ENCODE data around the gene LCN10. TPM values are rescaled to one million over a fixed set of nuclear protein-coding genes. Genes with fewer than 3 reads are reported as not detected.
"Not testable (repeated sequence)": the region's sequence is repeated elsewhere in the genome, so short reads cannot be mapped to it uniquely, and the experiment has no call there.

LCN10 gene
- total RNA-seq (2014; rRNA removed) = not detected in 2 replicates
- polyA plus RNA-seq (2012) = not detected

- no peak for DNase-seq (ENCODE audit: low read depth)
Observed at GRCh38 chr9:136742591-136743391, at the start of gene LCN10. Gene LCN10, minus strand, starts transcription at chr9:136742940. Its CDS starts 37 bp downstream, at chr9:136742903.

- DNase-seq (ENCODE audit: low read depth) = no peak
Observed at GRCh38 chr9:136791516-136792276, 49.0 kb upstream of the LCN10 start.

DNA sequence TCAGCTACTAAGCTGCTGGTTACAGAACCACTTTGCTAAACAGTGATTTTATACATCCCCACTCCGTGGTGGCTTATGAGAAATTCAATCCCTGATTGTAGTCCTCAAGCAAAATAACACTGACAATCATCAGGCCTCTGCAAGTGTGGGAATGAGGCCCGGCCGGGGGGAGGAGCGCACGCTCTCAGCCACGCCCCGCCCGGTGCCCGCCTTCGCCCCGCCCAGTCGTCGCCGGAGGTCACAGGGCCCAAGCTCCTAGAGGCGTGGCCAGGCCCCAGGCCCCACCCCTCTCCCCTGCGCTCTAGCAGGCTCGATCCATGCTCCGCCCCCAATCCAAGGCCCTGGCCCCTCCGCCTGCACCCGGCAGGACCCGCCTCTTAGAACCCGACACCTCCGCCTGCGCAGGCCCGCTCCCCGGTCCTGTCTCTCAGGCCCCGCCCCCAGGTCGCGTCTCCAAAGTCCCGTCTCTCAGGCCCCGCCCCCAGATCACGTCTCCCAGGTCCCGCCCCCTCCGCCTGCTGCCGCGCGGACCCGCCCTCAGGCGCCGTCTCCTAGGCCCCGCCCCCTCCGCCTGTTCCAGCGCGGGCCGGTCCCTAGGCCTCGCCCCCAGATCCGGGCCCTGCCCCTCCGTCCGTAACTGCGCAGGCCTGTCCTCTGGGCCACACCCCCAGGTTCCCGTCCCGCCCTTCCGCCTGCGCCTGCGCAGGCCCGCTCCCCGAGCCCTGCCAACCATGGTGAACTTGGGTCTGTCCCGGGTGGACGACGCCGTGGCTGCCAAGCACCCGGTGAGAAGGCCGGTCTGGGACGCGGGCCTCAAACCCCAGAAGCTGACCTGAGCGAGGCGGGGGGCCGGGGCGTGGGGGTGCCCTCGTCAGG, 48.1 kb upstream of the LCN10 start, which contains the start of gene TMEM141:
TSS of gene TMEM141 (plus strand) at position 705 of the 876 bp plus-strand sequence. CDS start at position 732, 27 bp downstream.
- peak; percentile 98 for DNase-seq (ENCODE audit: low read depth)

GRCh38 chr9:136789523-136789937, 46.8 kb upstream of the LCN10 start:
- no peak for DNase-seq (ENCODE audit: low read depth)

DNA sequence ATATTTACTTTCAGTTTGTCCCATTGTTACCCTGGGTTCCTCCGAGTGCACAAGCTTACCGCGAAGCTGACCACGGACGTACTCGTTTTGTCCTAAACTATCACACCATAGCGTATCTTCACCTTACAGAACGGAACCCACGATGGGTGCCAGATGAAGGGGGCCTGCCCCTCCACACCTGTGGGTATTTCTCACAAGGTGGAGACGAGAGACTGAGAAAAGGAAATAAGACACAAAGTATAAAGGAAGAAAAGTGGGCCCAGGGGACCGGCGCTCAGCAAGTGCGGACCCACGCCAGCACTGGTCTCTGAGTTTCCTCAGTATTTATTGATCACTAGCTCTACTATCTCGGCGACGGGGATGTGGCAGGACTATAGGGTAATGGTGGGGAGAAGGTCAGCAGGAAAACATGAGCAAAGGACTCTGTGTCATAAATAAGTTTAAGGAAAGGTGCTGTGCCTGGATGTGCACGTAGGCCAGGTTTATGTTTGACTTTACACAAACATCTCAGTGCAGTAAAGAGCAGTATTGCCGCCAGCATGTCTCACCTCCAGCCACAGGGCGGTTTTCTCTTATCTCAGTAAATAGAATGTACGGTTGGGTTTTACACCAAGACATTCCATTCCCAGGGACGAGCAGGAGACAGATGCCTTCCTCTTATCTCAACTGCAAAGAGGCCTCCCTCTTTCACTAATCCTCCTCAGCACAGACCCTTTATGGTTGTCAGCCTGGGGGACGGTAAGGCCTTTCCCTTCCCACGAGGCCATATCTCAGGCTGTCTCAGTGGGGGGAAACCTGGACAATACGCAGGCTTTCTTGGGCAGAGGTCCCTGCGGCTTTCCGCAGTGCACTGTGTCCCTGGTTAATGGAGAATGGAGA, 46.1 kb upstream of the LCN10 start:
- DNase-seq (ENCODE audit: low read depth) = not testable (repeated sequence)

DNA sequence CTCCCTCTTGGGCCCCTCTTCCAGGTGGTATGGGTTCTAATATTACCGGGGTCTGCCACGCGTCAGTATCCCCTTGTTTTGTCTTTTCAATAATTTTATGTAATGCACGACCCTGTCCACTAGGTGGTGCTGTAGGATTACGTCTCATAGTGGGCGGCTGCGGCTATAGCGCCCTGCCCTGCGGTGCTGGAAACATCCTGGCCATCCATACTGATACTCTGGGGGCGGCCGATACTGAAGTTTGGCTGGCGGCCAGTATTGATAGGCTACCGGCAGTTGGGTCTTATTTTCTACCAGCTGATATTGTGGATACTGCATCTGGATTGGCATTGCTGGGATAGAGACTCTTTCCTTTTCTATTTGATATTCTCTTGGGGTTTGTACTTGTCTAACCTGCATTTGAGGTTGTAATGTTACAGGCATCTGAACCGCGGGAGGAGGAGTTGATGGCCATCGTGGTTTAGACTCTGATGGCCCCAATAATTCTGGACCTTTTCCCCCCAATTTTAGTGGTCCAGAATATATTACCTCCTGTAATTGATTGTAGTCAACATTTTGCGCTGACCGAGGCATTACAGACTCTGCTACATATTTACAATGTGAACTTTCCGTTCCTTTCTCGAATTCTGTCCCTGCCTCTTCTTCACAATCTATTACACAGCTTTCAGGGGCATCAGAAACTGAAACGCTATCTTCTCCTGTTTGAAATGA, 45.1 kb upstream of the LCN10 start:
- peak; percentile 43 for DNase-seq (ENCODE audit: low read depth)

DNA sequence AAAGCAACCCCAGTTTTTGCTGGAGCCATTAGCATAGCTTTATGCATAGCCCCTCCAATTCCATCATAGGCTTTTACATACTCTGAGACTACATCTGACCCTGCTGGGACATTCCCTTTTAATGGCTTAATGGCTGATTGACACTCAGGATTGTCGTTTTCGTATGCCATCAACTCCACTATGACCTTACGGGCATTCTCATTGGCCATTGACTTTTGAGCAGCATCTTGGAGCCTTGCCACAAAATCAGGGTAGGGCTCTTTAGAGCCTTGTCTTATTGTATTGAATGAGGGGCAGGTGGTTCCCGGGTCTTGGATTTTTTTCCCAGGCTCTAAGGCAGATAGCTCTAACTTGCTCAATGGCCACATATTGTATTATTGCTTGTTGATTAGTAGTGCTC, 44.2 kb upstream of the LCN10 start:
- DNase-seq (ENCODE audit: low read depth) = not testable (repeated sequence)

DNA sequence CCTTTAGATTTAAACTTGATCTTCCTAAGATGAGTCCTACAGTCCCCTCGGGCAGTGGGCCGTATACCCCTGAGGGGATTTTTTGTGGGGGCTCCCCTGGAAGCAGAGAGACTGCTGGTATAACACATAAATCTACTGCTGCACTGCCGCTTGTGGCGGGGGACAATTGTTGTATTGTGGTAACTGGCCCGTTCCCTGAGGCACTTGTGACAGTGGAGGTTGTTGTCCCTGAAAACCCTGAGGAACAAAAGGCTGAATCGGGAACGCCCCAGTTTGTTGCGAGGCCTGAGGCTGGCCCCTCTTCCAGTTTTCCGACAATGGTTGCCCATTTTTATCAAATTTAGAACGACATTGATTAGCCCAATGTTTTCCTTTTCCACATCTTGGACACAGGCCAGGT, 43.7 kb upstream of the LCN10 start:
- DNase-seq (ENCODE audit: low read depth) = no peak

DNA sequence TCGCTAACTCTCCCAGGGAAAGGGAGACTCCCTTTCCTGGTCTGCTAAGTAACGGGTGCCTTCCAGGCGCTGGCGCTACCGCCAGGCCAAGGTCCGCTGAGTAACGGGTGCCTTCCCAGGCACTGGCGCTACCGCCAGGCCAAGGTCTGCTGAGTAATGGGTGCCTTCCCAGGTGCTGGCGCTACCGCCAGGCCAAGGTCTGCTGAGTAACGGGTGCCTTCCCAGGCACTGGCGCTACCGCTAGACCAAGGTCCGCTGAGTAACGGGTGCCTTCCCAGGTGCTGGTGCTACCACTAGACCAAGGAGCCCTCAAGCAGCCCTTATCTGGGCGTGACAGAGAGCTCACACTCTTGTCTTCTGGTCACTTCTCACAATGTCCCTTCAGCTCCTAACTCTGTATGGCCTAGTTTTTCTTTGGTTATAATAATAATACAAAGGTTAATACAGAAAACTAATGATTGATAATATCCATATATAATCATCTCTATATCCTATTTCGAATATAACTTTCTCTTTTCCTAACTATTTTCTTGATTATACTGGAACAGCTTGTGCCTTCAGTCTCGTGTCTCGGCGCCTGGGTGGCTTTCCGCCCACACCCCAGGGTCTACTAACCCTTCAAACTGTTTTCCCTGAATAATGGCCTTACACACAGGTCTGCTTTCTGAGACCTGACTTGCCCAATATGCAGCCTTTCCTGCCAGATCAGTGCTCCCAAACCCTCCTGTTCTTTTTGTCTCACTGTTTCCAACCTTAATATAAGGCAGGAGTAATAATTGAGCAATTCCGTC, 43.0 kb upstream of the LCN10 start:
- DNase-seq (ENCODE audit: low read depth) = not testable (repeated sequence)

DNA sequence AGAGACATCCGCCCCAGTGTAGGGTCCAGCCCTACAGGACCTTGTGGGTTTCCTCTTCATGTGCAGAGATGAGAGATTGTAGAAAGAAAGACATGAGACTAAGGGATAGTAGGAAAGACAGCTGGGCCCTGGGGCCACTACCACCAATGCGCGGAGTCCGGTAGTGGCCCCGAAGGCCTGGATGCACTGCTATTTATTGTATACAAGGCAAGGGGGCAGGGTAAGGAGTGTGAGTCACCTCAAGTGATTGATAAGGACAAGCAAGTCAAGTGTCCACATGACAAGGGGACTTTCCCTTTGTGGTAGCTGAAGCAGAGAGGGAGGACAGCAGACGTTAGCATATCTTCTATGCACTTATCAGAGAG, 42.2 kb upstream of the LCN10 start:
- no peak for DNase-seq (ENCODE audit: low read depth)

- no peak for DNase-seq (ENCODE audit: low read depth)
Observed at GRCh38 chr9:136784249-136784996, 41.7 kb upstream of the LCN10 start.

DNA sequence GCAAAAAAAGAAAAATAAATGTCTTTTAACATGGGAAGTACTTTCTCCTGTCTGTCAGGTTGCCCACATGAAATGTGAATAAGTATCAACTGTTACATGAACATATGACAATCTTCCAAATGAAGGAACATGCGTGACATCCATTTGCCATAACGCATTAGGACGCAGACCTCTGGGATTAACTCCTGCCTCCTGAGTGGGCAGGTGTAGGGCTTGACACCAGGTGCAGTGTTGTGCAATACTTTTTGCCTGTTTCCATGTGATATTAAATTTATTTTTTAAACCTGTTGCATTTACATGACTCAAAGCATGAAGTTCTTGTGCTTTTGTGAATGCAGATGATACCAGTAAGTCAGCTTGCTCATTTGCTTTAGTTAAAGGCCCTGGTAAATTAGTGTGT, 39.7 kb upstream of the LCN10 start:
- DNase-seq (ENCODE audit: low read depth) = no peak

DNA sequence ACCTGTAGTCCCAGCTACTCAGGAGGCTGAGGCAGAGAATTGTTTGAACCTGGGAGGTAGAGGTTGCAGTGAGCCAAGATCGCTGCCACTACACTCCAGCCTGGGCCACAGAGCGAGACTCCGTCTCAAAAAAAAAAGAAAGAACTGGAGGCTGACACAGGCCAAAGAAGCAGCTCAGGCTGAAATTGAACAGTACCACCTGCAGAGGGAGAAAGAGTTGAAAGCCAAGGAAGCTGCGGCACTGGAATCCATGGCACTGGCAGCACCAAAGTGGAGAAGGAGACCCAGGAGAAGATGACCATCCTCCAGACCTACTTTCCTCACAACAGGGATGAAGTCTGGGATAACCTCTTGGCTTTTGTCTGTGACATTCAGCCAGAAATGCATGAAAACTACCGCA, 37.1 kb upstream of the LCN10 start:
- no peak for DNase-seq (ENCODE audit: low read depth)

DNA sequence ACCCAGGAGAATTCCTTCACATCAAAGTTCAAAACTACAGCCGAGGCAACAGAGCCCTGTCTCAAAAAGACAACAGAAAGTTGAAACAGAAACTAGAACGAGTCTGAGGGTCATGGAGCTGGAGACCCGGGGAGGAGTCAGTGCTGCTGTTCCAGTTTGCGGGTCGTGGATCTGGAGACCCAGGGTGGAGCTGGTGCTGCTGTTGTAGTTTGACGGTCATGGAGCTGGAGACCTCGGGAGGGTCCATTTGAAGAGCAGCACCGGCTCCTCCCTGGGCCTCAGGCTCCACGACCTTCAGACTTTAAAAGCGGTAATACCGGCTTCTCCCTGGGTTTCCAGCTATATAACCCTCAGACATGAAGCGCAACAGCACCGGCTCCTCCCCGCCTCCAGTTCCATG, 34.6 kb upstream of the LCN10 start:
- DNase-seq (ENCODE audit: low read depth) = no peak

GRCh38 chr9:136776947-136777346, 34.2 kb upstream of the LCN10 start:
- no peak for DNase-seq (ENCODE audit: low read depth)

- DNase-seq (ENCODE audit: low read depth) = no peak
Observed at GRCh38 chr9:136775191-136775590, 32.5 kb upstream of the LCN10 start.

GRCh38 chr9:136774416-136775045, 31.8 kb upstream of the LCN10 start:
- DNase-seq (ENCODE audit: low read depth) = no peak

Data from LHCN-M2 (cell line).